AG10803 (cell line): ENCODE results near the gene ETFDH.

ENCODE experiments used
- DNase-seq: peaks from one replicate; pipeline ENCODE4 v3.0.0; 2010; ENCODE audit warnings: low read depth
- H3K4me3 ChIP-seq: 2 replicates; pipeline ENCODE4 v1.5.1; 2011; ENCODE audit warnings: mild to moderate bottlenecking, low read length, control low read depth
- TF ChIP-seq, protein P1 (sequence below): conservative IDR thresholded peaks from 2 replicates; pipeline ENCODE4 v1.5.1; 2011; ENCODE audit warnings: mild to moderate bottlenecking, low read length, control low read depth, inconsistent platforms

Gene ETFDH

DNA sequence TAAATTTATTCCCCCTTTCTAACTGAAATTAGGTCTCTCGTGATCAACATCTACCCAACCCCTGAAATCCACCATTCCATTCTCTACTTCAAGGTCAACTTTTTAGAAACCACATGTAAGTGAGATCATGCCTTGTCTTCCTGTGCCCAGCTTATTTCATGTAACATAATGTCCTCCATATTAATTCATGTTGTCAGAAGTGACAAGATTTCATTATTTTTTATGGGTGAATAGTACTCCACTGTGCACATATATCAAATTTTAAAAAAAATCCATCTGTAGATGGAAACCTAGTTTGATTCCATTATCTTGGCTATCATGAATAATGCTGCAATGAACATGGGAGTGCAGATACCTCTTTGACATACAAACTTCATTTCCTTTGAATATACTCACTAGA is 49.6 kb downstream of the ETFDH start:
- TF ChIP-seq, protein P1, sequence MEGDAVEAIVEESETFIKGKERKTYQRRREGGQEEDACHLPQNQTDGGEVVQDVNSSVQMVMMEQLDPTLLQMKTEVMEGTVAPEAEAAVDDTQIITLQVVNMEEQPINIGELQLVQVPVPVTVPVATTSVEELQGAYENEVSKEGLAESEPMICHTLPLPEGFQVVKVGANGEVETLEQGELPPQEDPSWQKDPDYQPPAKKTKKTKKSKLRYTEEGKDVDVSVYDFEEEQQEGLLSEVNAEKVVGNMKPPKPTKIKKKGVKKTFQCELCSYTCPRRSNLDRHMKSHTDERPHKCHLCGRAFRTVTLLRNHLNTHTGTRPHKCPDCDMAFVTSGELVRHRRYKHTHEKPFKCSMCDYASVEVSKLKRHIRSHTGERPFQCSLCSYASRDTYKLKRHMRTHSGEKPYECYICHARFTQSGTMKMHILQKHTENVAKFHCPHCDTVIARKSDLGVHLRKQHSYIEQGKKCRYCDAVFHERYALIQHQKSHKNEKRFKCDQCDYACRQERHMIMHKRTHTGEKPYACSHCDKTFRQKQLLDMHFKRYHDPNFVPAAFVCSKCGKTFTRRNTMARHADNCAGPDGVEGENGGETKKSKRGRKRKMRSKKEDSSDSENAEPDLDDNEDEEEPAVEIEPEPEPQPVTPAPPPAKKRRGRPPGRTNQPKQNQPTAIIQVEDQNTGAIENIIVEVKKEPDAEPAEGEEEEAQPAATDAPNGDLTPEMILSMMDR: no peak
- DNase-seq: no peak
- no peak overlapping the region for H3K4me3 ChIP-seq

DNA sequence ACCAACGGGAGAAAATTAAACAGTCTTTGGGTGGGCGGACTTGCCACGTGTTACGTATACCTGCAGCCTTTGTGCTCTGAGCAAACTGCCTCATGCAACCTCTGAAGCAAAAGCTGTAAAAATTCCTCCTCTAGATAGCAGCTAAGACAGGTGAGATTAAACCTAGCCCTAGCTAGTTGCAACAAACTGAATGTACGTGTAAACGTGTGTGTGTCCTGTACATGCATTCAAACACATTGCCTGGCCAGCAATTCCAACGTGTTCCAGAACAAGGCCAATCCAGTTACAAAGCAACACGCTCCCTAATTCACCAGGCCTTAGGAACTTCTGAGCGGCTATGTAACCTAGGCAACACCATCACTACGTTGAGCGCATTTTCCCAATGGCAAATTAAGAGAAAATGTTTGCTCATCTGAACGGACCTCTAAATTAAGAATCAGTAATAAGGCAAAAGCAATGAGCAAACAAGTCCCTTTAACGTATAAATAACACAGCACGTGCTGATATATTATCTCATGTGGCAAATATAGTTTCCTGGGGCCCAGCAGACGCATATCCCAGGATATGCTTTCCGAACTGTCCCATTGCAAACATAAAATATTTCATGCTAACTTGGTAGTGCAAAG is 50.3 kb downstream of the ETFDH start:
- peak overlapping the region; percentile 73 for H3K4me3 ChIP-seq
- DNase-seq: peak; percentile 50
- TF ChIP-seq, protein P1: no peak

DNA sequence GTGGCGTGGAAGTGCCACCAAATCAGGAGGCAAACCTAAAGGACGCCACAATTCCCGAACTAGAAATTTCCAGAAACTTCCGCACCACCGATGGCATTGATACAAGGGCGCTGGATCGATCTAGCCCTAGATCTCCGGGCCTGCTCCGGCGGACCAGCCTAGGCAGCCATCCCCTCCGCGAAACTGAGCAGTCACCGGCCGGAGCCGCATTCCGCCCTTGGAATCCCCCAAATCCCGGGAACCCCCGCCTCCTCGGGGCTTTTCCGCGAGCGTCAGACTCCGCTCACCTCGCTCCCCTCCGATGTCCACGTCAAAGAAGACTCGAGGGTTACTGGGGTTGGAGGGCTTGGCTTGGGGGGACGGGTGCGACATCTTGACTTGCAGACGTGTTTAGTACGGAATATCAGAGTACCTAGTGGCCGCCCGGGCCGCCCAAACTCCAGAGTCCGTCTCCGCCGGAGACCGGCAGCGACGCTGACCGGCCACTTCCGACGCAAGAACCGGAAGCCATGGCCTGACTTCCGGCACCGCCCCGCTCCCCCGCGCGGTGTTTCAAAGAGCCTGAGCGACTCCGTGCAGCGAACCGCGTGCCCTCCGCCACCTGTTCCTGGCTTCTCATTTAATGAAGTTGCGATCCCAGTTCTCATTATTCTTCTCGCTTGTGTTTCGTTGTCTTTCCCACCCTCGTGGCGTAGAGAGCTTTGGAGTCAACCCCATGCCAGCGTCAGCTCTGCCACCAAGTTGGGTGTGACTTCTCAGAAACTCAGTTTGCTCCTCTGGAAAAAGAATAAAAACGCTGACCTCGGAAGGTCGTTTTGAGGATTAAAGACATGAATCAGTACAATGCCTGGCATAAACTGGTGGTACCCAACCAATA is 51.1 kb downstream of the ETFDH start, which contains the start of gene PPID:
PPID (minus strand) TSS at position 480 of the 877 bp plus-strand sequence; CDS start at position 372, 108 bp downstream.
- TF ChIP-seq, protein P1: 0 out of 2 replicates have a peak, but pooled peaks have one; percentile 7
- H3K4me3 ChIP-seq: peak within 1 kb of the TSS; percentile 73
- DNase-seq: peak; percentile 75

DNA sequence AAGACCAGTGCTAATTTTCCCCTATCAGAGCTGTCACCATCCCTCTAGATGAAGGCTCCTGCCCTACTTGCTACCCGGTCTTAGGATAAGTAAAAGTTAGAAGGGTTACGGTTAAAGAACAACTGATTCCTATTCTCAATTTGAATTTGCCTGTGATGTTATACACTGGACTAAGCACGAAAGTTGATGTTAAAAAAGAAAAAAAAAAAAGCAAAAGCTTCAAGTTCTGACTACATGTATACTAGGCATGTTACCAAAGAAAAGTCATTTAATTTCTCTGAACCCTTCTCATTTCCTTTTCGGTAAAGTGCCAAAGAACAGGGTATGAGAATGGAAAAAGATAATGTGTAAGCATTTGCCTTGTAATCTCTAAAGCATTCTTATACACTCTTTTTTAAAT is 52.5 kb downstream of the ETFDH start:
- no peak for DNase-seq
- TF ChIP-seq, protein P1: no peak
- no peak overlapping the region for H3K4me3 ChIP-seq

DNA sequence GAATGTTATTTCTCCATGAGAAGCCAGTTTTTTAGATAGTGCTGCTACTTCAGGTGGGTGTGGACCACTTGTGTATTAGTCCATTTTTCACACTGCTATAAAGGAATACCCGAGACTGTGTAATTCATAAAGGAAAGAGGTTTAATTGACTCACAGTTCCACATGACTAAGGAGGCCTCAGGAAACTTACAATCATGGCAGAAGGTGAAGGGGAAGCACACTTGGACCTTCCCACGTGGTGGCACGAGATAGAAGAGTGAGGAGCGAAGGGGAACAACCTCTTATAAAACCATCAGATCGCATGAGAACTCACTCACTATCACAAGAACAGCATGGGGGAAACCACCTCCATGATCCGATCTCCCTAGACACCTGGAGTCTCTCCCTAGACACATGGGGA is 54.5 kb downstream of the ETFDH start:
- TF ChIP-seq, protein P1: no peak
- no peak overlapping the region for H3K4me3 ChIP-seq
- DNase-seq: no peak

DNA sequence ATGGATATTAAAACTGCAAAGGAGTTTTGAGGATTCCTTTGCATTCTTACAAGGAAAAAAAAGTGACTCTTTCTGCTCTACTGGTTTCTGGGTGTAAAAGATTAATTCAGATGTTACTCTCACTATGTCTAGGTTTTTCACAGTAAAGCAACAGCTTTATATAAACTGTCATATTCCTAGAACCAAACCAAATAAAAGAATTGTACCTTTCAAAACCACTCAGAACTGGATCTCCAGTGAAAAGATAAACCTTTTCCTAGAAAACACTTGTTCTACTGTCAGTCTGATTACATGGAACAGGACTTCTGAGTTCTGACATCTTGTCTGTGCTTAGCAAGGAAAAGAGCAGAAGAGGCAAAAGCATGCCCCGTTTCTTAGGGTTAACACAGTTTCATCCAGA is 56.1 kb downstream of the ETFDH start:
- TF ChIP-seq, protein P1: no peak

More for the DNA sequence above, 56.1 kb downstream of the ETFDH start:
- no peak for DNase-seq
- no peak overlapping the region for H3K4me3 ChIP-seq
